GM21423 (cell line): Measurements from ENCODE around the gene HOXC11.

Experiments used
- ATAC-seq: cut with Tn5 transposase; IDR thresholded peaks from one replicate; pipeline ENCODE4 v1.9.1; 2021; ENCODE audit warnings: mild to moderate bottlenecking, moderate library complexity; ENCODE audit not compliant: unreplicated experiment

Gene HOXC11

GRCh38 chr12:54019924-54020590 is 47.1 kb downstream of the HOXC11 start:
- no peak for ATAC-seq

- ATAC-seq: no peak
Measured at GRCh38 chr12:54020591-54021405, 47.9 kb downstream of the HOXC11 start.

- no peak for ATAC-seq
Measured at GRCh38 chr12:54021432-54022013, 48.6 kb downstream of the HOXC11 start.

- no peak for ATAC-seq
Measured at GRCh38 chr12:54022960-54023884, 50.3 kb downstream of the HOXC11 start.

- ATAC-seq: no peak
Measured at GRCh38 chr12:54024127-54024526, 51.2 kb downstream of the HOXC11 start.

GRCh38 chr12:54024581-54025305 is 51.8 kb downstream of the HOXC11 start:
- ATAC-seq: no peak

- no peak for ATAC-seq
Measured at GRCh38 chr12:54025499-54026405, 52.8 kb downstream of the HOXC11 start.

- ATAC-seq: no peak
Measured at GRCh38 chr12:54026640-54027441, 53.9 kb downstream of the HOXC11 start.
